Transverse colon (tissue), 4 donors: ENCODE measurements around the gene SLC35F1. TPM values are rescaled to one million over a fixed set of nuclear protein-coding genes. Genes with fewer than 3 reads are reported as not detected.

ENCODE experiments used
- DNase-seq: peaks from one replicate; pipeline ENCODE4 v3.0.0-alpha.2; 2019
- H3K27ac ChIP-seq, 4 donors: fragments of 200-600 bp; sonication (generic); 2 replicates each; pipeline ENCODE4 v1.5.1; 2016 to 2018; ENCODE audit warnings: inconsistent platforms in 4 of 4
- H3K27me3 ChIP-seq: fragments of 200-600 bp; sonication (generic); 2 replicates; pipeline ENCODE4 v1.5.1; 2017; ENCODE audit warnings: inconsistent platforms
- H3K36me3 ChIP-seq, 4 donors: fragments of 200-600 bp; sonication (generic); 2 replicates each; pipeline ENCODE4 v1.5.1; 2017 to 2019; ENCODE audit warnings: inconsistent platforms in 4 of 4
- H3K4me1 ChIP-seq, 4 donors: fragments of 200-600 bp; sonication (generic); 2 replicates each; pipeline ENCODE4 v1.5.1; 2017 to 2020; ENCODE audit warnings: inconsistent platforms in 4 of 4
- H3K4me3 ChIP-seq, 4 donors: fragments of 200-600 bp; sonication (generic); 1 replicate in 1 of 4; 2 replicates in 3 of 4; pipeline versions ENCODE4 v1.5.1 to v1.6.1; 2017 to 2019; ENCODE audit warnings: inconsistent platforms in 4 of 4
- H3K9me3 ChIP-seq, 2 donors: fragments of 200-600 bp; sonication (generic); 2 replicates each; pipeline ENCODE4 v1.5.1; 2017 to 2019; ENCODE audit warnings: inconsistent platforms in 2 of 2
- CTCF ChIP-seq, 5 experiments: fragments of 200-600 bp in 3 of 5; fragments of 450-650 bp in 2 of 5; sonication (generic) in 3 of 5; IDR thresholded peaks; 1 replicate in 2 of 5; 2 replicates in 3 of 5; pipeline ENCODE4 v1.5.1; 2016 to 2017; ENCODE audit warnings: antibody characterized with exemption in 5 of 5, inconsistent platforms in 3 of 5, mild to moderate bottlenecking in 2 of 5, moderate library complexity in 1 of 5
- EP300 ChIP-seq: sonication (generic); formaldehyde crosslinking; IDR thresholded peaks from one replicate; pipeline ENCODE4 v1.6.1; 2017; ENCODE audit warnings: antibody characterized with exemption, low read depth
- POLR2A ChIP-seq: fragments of 450-650 bp; IDR thresholded peaks from one replicate; pipeline ENCODE4 v1.6.1; 2016; ENCODE audit warnings: antibody characterized with exemption, mild to moderate bottlenecking, moderate library complexity
- POLR2AphosphoS5 ChIP-seq, 3 donors: sonication (generic); formaldehyde crosslinking; IDR thresholded peaks; one replicate each; pipeline ENCODE4 v1.6.1; 2016; ENCODE audit warnings: antibody characterized with exemption in 3 of 3
- WGBS, 2 donors: methylation state at CpG; one replicate each; pipeline ENCODE4 v1.1.5; 2018; ENCODE audit warnings: low coverage in 1 of 2; 5-methylcytosine and 5-hydroxymethylcytosine counted together
- in situ Hi-C, 4 donors: fragments of 200-750 bp; cut with MboI; loops; one replicate each; pipeline versions ENCODE4 v1.15.0 to v1.15.1; 2017; ENCODE audit warnings: low sequenced_read_pairs in 3 of 4, low pct_ligation_motif_present in 1 of 4, low pct_unique_long_range_greater_than_20kb in 1 of 4
- intact Hi-C: fragments of 100-400 bp; cut with DNase I; formaldehyde crosslinking; loops from one replicate; pipeline ENCODE4 v1.15.1; 2023; ENCODE audit warnings: low total_unique reads
- total RNA-seq, 4 donors: library from RNA; depleted of rRNA; stranded (reverse); fragments of >200 nt; gene quantifications; one replicate each; pipeline ENCODE4 v1.1.0, GENCODE V29; 2016

Gene SLC35F1
- total RNA-seq, 4 donors from 2014 or later = 0.37 to 1.1 (median 0.71) TPM

GRCh38 chr6:118092086-118092485 is 185.0 kb downstream of the SLC35F1 start:
- H3K27ac ChIP-seq = no peak overlapping the region
- H3K4me3 ChIP-seq = no peak overlapping the region
- in situ Hi-C loops = no loop called here
- TF ChIP-seq EP300 (no peak), CTCF (IDR thresholded peaks at IDR 0.05) (no peak), POLR2A (no peak), POLR2AphosphoS5 (IDR thresholded peaks at IDR 0.05) (no peak)
- peaks cover 3% of the 10 kb centered on the region in 2 donors for H3K9me3 ChIP-seq
- intact Hi-C loops = no loop called here
- DNase-seq = no peak
- H3K36me3 ChIP-seq = no peaks in the 10 kb centered on the region
- no peaks in the 10 kb centered on the region for H3K27me3 ChIP-seq
- no peaks in the 10 kb centered on the region for H3K4me1 ChIP-seq

GRCh38 chr6:118097576-118097975 is 190.5 kb downstream of the SLC35F1 start:
- Histone ChIP-seq H3K27me3 (no peaks in the 10 kb centered on the region), H3K9me3 (no peaks in the 10 kb centered on the region), H3K27ac (no peak overlapping the region), H3K4me1 (no peaks in the 10 kb centered on the region), H3K4me3 (no peak overlapping the region), H3K36me3 (no peaks in the 10 kb centered on the region)
- TF ChIP-seq EP300 = no peak
- no peak for TF ChIP-seq POLR2A
- TF ChIP-seq CTCF (IDR thresholded peaks at IDR 0.05) = no peak
- TF ChIP-seq POLR2AphosphoS5 (IDR thresholded peaks at IDR 0.05) = no peak
- intact Hi-C loops (no loop called here), in situ Hi-C loops (no loop called here)
- 76 to 81% methylated on average over 3 of the region's 3 CpGs for WGBS, 2 donors
- no peak for DNase-seq

DNA sequence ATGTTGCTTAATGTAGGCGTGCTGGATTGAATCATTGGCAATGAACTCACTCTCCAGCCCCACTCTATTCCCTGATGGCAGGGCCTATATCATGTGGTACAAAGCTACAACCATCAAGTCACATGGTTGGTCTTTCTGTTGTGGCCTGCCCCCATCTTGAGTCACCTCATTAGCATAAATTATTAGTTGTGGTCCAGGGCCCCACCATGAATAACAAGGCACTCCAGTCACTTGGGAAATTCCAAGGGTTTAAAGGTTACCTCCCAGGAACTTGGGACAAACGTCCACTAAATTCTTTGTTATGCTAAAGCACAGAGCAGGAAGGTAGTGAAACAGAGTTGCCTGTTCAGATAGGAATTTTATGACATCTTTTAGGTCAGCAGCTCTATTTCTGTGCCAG is 193.7 kb downstream of the SLC35F1 start:
- intact Hi-C loops = no loop called here
- H3K27me3 ChIP-seq = no peaks in the 10 kb centered on the region
- in situ Hi-C loops = no loop called here
- no peaks in the 10 kb centered on the region for H3K4me1 ChIP-seq
- DNase-seq = no peak
- H3K36me3 ChIP-seq = no peaks in the 10 kb centered on the region
- TF ChIP-seq EP300 (no peak), POLR2A (no peak), CTCF (IDR thresholded peaks at IDR 0.05) (no peak), POLR2AphosphoS5 (IDR thresholded peaks at IDR 0.05) (no peak)
- H3K9me3 ChIP-seq = no peaks in the 10 kb centered on the region
- H3K4me3 ChIP-seq = no peak overlapping the region
- 53% methylated on average over 2 of the region's 2 CpGs; no CpG with 5 or more reads in 1 of the 2 donors for WGBS, 2 donors
- no peak overlapping the region for H3K27ac ChIP-seq

DNA sequence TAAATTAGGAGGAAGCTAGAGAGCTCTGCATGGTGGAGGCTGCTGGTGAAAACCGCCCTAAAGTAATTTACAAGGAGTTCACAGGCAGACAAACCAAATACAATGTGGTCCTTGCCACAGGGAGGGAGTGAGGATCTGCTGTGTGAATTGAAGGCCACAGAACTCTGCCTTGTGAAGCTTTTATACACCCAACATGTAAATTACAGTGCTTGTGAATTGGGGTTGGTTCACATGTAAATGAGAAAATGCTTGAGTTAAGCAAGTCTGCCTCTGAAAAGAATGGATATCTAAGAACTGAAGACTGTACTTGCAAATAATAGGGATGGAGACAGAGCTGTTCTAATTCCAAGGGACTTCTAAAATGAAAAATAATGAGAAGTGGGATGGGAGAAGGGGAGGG is 194.2 kb downstream of the SLC35F1 start:
- Histone ChIP-seq H3K9me3 (no peaks in the 10 kb centered on the region), H3K4me1 (no peaks in the 10 kb centered on the region), H3K27ac (no peak overlapping the region), H3K4me3 (no peak overlapping the region), H3K36me3 (no peaks in the 10 kb centered on the region), H3K27me3 (no peaks in the 10 kb centered on the region)
- in situ Hi-C loops (no loop called here), intact Hi-C loops (no loop called here)
- 63 to 77% methylated on average over 1 of the region's 1 CpG for WGBS, 2 donors
- no peak for DNase-seq
- TF ChIP-seq POLR2A (no peak), EP300 (no peak), CTCF (IDR thresholded peaks at IDR 0.05) (no peak), POLR2AphosphoS5 (IDR thresholded peaks at IDR 0.05) (no peak)
